IMR-90 (cell line): ENCODE data around the gene ELF2. TPM values are rescaled to one million over a fixed set of nuclear protein-coding genes. Genes with fewer than 3 reads are reported as not detected.
A peak's percentile ranks its signal among the peaks of the same experiment; 100 is the strongest.

ENCODE experiments used
- ATAC-seq: fragments of 200-7000 bp; cut with Tn5 transposase; 2 replicates; pipeline ENCODE4 v1.9.1; 2020; ENCODE audit warnings: low read depth, mild to moderate bottlenecking, moderate library complexity
- BruUV-seq: library from RNA; stranded (reverse); fragments of 400-500 nt; replicated peaks from 2 replicates; lab custom pipeline; 2021; lab: Mats Ljungman, UMichigan
- CTCF ChIA-PET: fragments of 300-600 bp; formaldehyde crosslinking; extraction: SDS; loops from one replicate; lab custom pipeline; 2021; ENCODE audit warnings: antibody characterized with exemption; lab: Yijun Ruan, JAX
- POLR2A ChIA-PET: fragments of 300-600 bp; sonication (Branson Sonifier 250); formaldehyde crosslinking; loops from one replicate; lab custom pipeline; 2022; ENCODE audit warnings: antibody characterized with exemption; ENCODE audit not compliant: unreplicated experiment; lab: Charles Lee
- DNase-seq: peaks from one replicate; pipeline ENCODE4 v3.0.0; 2013
- H2AFZ ChIP-seq: replicated peaks from 2 replicates; pipeline ENCODE3; 2013; ENCODE audit warnings: low read length, mild to moderate bottlenecking; ENCODE audit not compliant: poor library complexity
- H2AK5ac ChIP-seq: 2 replicates; pipeline ENCODE4 v1.6.1; 2013; ENCODE audit warnings: low read depth, low read length, inconsistent platforms
- H2AK9ac ChIP-seq: replicated peaks from 2 replicates; pipeline ENCODE3; 2013; ENCODE audit warnings: mild to moderate bottlenecking, low read depth, low read length, moderate library complexity; ENCODE audit not compliant: poor library complexity
- H2BK120ac ChIP-seq: 2 replicates; pipeline ENCODE4 v1.6.1; 2013; ENCODE audit warnings: low read depth, low read length, inconsistent platforms
- H2BK15ac ChIP-seq: 3 replicates; pipeline ENCODE4 v1.6.1; 2013; ENCODE audit warnings: low read depth, low read length, inconsistent platforms
- H2BK20ac ChIP-seq: 2 replicates; pipeline ENCODE4 v1.6.1; 2013; ENCODE audit warnings: low read depth, mild to moderate bottlenecking, inconsistent platforms, low read length, moderate library complexity
- H2BK5ac ChIP-seq: 2 replicates; pipeline ENCODE4 v1.6.1; 2013; ENCODE audit warnings: mild to moderate bottlenecking, low read depth, low read length, inconsistent platforms; ENCODE audit not compliant: poor library complexity, severe bottlenecking
- H3K14ac ChIP-seq: replicated peaks from 2 replicates; pipeline ENCODE4 v1.6.1; 2013; ENCODE audit warnings: low read depth, low read length, inconsistent platforms
- H3K18ac ChIP-seq: 2 replicates; pipeline ENCODE4 v1.6.1; 2013; ENCODE audit warnings: low read depth, low read length, control low read depth
- H3K23ac ChIP-seq: 2 replicates; pipeline ENCODE4 v1.6.1; 2013; ENCODE audit warnings: low read depth, low read length, inconsistent platforms
- H3K27ac ChIP-seq: 2 replicates; pipeline ENCODE4 v1.5.1; 2013; ENCODE audit warnings: mild to moderate bottlenecking, control low read depth, low read length; ENCODE audit not compliant: insufficient read depth
- H3K27me3 ChIP-seq: 2 replicates; pipeline ENCODE4 v1.6.1; 2013; ENCODE audit warnings: low read length; ENCODE audit not compliant: control insufficient read depth, insufficient read depth
- H3K36me3 ChIP-seq: 2 replicates; pipeline ENCODE4 v1.6.1; 2013; ENCODE audit warnings: low read length, mixed read lengths; ENCODE audit not compliant: control insufficient read depth, insufficient read depth
- H3K4ac ChIP-seq: 2 replicates; pipeline ENCODE4 v1.6.1; 2013; ENCODE audit warnings: low read depth, low read length, inconsistent platforms
- H3K4me1 ChIP-seq: 2 replicates; pipeline ENCODE4 v1.6.1; 2013; ENCODE audit warnings: low read length, mixed read lengths; ENCODE audit not compliant: control insufficient read depth, insufficient read depth
- H3K4me2 ChIP-seq: 2 replicates; pipeline ENCODE4 v1.6.1; 2013; ENCODE audit warnings: low read depth, mild to moderate bottlenecking, control low read depth, low read length, moderate library complexity
- H3K4me3 ChIP-seq: 2 replicates; pipeline ENCODE4 v1.5.1; 2013; ENCODE audit warnings: low read depth, mild to moderate bottlenecking, control low read depth, low read length, moderate library complexity; ENCODE audit not compliant: insufficient read depth
- H3K56ac ChIP-seq: 2 replicates; pipeline ENCODE4 v1.6.1; 2013; ENCODE audit warnings: low read length, inconsistent platforms; ENCODE audit not compliant: insufficient read depth; ENCODE audit errors: extremely low read depth
- H3K79me1 ChIP-seq, 2 experiments: 2 replicates each; pipeline ENCODE4 v1.6.1; 2013; ENCODE audit warnings: low read length in 2 of 2, inconsistent platforms in 1 of 2, low read depth in 1 of 2
- H3K9ac ChIP-seq: 2 replicates; pipeline ENCODE4 v1.6.1; 2013; ENCODE audit warnings: low read depth, low read length, control low read depth
- H3K9me1 ChIP-seq: 2 replicates; pipeline ENCODE4 v1.6.1; 2013; ENCODE audit warnings: low read length, inconsistent platforms; ENCODE audit not compliant: insufficient read depth
- H3K9me3 ChIP-seq: 2 replicates; pipeline ENCODE4 v1.6.1; 2013; ENCODE audit warnings: low read length; ENCODE audit not compliant: control insufficient read depth, insufficient read depth
- H4K20me1 ChIP-seq: 2 replicates; pipeline ENCODE4 v1.6.1; 2013; ENCODE audit warnings: low read length, inconsistent platforms; ENCODE audit not compliant: insufficient read depth
- H4K5ac ChIP-seq: 2 replicates; pipeline ENCODE4 v1.6.1; 2013; ENCODE audit warnings: mild to moderate bottlenecking, low read depth, low read length, control low read depth
- H4K8ac ChIP-seq, 2 experiments: 2 replicates each; pipeline ENCODE4 v1.6.1; 2013; ENCODE audit warnings: low read depth in 2 of 2, low read length in 2 of 2, control low read depth in 1 of 2, inconsistent platforms in 1 of 2
- H4K91ac ChIP-seq: 2 replicates; pipeline ENCODE4 v1.6.1; 2013; ENCODE audit warnings: low read depth, low read length, inconsistent platforms; ENCODE audit not compliant: insufficient read depth
- BHLHE40 ChIP-seq: fragments of 150-350 bp; IDR thresholded peaks from 2 replicates; pipeline ENCODE4 v1.6.1; 2016; ENCODE audit warnings: mild to moderate bottlenecking, low read depth, low read length
- CEBPB ChIP-seq: IDR thresholded peaks from 2 replicates; pipeline ENCODE4 v1.6.1; 2012; ENCODE audit warnings: low read depth, low read length, improper control_type of control experiment
- CHD1 ChIP-seq: IDR thresholded peaks from 2 replicates; pipeline ENCODE4 v1.6.1; 2012; ENCODE audit warnings: low read depth, low read length, improper control_type of control experiment
- ELK1 ChIP-seq: fragments of 150-350 bp; IDR thresholded peaks from 2 replicates; pipeline ENCODE4 v1.6.1; 2016; ENCODE audit warnings: low read depth, mild to moderate bottlenecking, low read length, moderate library complexity, borderline replicate concordance
- FOS ChIP-seq: fragments of 150-350 bp; IDR thresholded peaks from 2 replicates; pipeline ENCODE4 v1.6.1; 2016; ENCODE audit warnings: low read depth, low read length
- MAFK ChIP-seq: IDR thresholded peaks from 2 replicates; pipeline ENCODE4 v1.6.1; 2012; ENCODE audit warnings: low read depth, low read length, improper control_type of control experiment
- MAZ ChIP-seq: IDR thresholded peaks from 2 replicates; pipeline ENCODE4 v1.6.1; 2012; ENCODE audit warnings: low read depth, mild to moderate bottlenecking, low read length, improper control_type of control experiment, moderate library complexity, borderline replicate concordance
- MXI1 ChIP-seq: IDR thresholded peaks from 2 replicates; pipeline ENCODE4 v1.6.1; 2012; ENCODE audit warnings: low read depth, mild to moderate bottlenecking, low read length, moderate library complexity, borderline replicate concordance
- RAD21 ChIP-seq: IDR thresholded peaks from 2 replicates; pipeline ENCODE4 v1.6.1; 2012; ENCODE audit warnings: low read length, improper control_type of control experiment
- RCOR1 ChIP-seq: IDR thresholded peaks from 2 replicates; pipeline ENCODE4 v1.6.1; 2012; ENCODE audit warnings: mild to moderate bottlenecking, low read length, improper control_type of control experiment; ENCODE audit not compliant: insufficient replicate concordance
- RFX5 ChIP-seq: IDR thresholded peaks from 2 replicates; pipeline ENCODE4 v1.8.0; 2012; ENCODE audit warnings: low read depth, mild to moderate bottlenecking, low read length, moderate library complexity
- SMC3 ChIP-seq: fragments of 150-350 bp; IDR thresholded peaks from 2 replicates; pipeline ENCODE4 v1.6.1; 2016; ENCODE audit warnings: low read depth, mild to moderate bottlenecking, antibody characterized with exemption, low read length, moderate library complexity
- WGBS, 2 experiments: methylation state at CpG; one replicate each; pipeline versions ENCODE4 v1.1.5 to v1.1.7; 2013; ENCODE audit warnings: missing lambda C conversion rate in 2 of 2; ENCODE audit not compliant: insufficient read length in 1 of 2; ENCODE audit errors: extremely low coverage in 2 of 2; 5-methylcytosine and 5-hydroxymethylcytosine counted together
- dilution Hi-C: fragments of 300-500 bp; cut with HindIII; formaldehyde crosslinking; loops from one replicate; pipeline ENCODE4 v1.14.3; 2018; ENCODE audit warnings: low sequenced_read_pairs; ENCODE audit not compliant: unreplicated experiment
- in situ Hi-C: fragments of 300-500 bp; cut with MboI; formaldehyde crosslinking; loops from 3 replicates; pipeline ENCODE4 v1.14.3; 2019; ENCODE audit warnings: low sequenced_read_pairs, inconsistent platforms, mixed read lengths
- intact Hi-C: fragments of 100-400 bp; cut with micrococcal nuclease; formaldehyde crosslinking; loops from 2 replicates; pipeline ENCODE4 v1.10.0; 2022
- polyA plus RNA-seq, 3 experiments: library from polyadenylated mRNA; depleted of rRNA; stranded (reverse); fragments of >200 nt; gene quantifications; 2 replicates each; pipeline ENCODE4 v1.2.3, GENCODE V29; 2012; ENCODE audit warnings: low replicate concordance in 1 of 3
- total RNA-seq: library from RNA; depleted of rRNA; stranded (reverse); fragments of >200 nt; gene quantifications from 2 replicates; pipeline ENCODE4 v1.2.3, GENCODE V29; 2012
- TF ChIP-seq, protein P1 (sequence below): conservative IDR thresholded peaks from 2 replicates; pipeline ENCODE4 v1.5.1; 2012; ENCODE audit warnings: mild to moderate bottlenecking, low read depth, low read length, improper control_type of control experiment

ELF2 gene
- total and polyA plus RNA-seq, 2 of the 4 experiments (the other 2 are of a cell fraction), result 14.5 to 42.3 TPM

DNA sequence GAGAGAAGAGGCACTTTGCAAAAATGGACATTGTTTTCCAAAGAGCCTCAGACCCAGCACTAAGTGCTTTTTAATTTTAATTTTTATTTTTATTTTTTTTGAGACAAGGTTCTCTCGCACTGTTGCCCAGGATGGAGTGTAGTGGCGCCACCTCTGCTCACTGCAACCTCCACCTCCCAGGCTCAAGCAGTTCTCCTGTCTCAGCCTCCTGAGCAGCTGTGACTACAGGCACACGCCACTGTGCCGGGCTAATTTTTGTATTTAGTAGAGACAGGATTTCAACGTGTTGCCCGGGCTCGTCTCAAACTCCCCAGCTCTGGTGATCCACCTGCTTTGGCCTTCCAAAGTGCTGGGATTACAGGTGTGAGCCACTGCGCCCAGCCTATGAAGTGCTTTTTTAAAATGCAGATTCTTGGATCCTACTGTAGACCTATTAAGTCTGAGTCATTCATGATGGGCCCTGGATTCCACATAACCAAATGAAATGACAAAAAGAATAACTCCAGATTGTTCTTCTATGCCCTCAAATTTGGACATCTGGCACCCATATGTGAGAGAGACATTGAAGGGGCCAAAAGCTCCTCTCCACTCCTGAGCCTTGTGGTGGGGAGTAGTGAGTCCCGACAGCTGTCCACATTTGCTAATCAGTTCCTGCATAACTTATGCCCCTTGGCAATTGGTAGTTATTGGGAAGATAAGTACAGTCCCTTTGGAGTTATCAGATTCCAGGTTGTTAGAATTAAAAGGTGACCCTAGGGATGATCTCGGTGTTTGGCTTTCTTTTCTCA lies 157.9 kb downstream of the ELF2 start:
- no peak overlapping the region for H3K18ac ChIP-seq
- peaks cover 21% of the 10 kb centered on the region for H3K4me1 ChIP-seq
- H4K20me1 ChIP-seq, result peaks cover 50% of the 10 kb centered on the region
- no TSS peak for BruUV-seq
- POLR2A ChIA-PET, result no interaction called here
- H3K79me1 ChIP-seq, result peaks cover 4 to 49% of the 10 kb centered on the region in 2 experiments; a peak in 3 of 4 replicates
- no peak overlapping the region for H3K4me3 ChIP-seq
- no peak overlapping the region for H3K4ac ChIP-seq
- H3K14ac ChIP-seq, result no peak overlapping the region
- H4K91ac ChIP-seq, result no peak overlapping the region
- H2BK120ac ChIP-seq, result no peak overlapping the region
- DNase-seq, result peak; percentile 85
- H4K8ac ChIP-seq, result no peak overlapping the region
- peak overlapping the region; percentile 75 for H3K4me2 ChIP-seq
- peak overlapping the region; percentile 13 for H2BK5ac ChIP-seq
- no peak overlapping the region for H2AK9ac ChIP-seq
- H2AFZ ChIP-seq, result no peak overlapping the region
- in situ Hi-C loops, result no loop called here
- intact Hi-C loops, result no loop called here
- peaks cover 3% of the 10 kb centered on the region; the same call in 1 of the 2 replicates for H3K9me1 ChIP-seq
- H2BK20ac ChIP-seq, result no peak overlapping the region
- H3K27ac ChIP-seq, result no peak overlapping the region
- CTCF ChIA-PET, result interaction anchor here (3.2 kb wide), 1 partner anchor 11 kb away, joined by 17 read pairs; no protein-coding TSS in a partner anchor
- H2BK15ac ChIP-seq, result no peak overlapping the region
- H3K9me3 ChIP-seq, result no peaks in the 10 kb centered on the region
- H3K9ac ChIP-seq, result no peak overlapping the region
- no peak for ATAC-seq
- no peaks in the 10 kb centered on the region for H3K27me3 ChIP-seq
- H4K5ac ChIP-seq, result no peak overlapping the region
- peak overlapping the region; percentile 29 for H3K23ac ChIP-seq
- H3K56ac ChIP-seq, result no peak overlapping the region
- no peak overlapping the region for H2AK5ac ChIP-seq
- no peaks in the 10 kb centered on the region; the same call in 1 of the 2 replicates for H3K36me3 ChIP-seq
- TF ChIP-seq CEBPB, result no peak
- TF ChIP-seq ELK1, result no peak
- TF ChIP-seq MXI1, result no peak
- TF ChIP-seq SMC3, result no peak
- TF ChIP-seq MAFK, result no peak
- no peak for TF ChIP-seq MAZ
- no peak for TF ChIP-seq RCOR1
- no peak for TF ChIP-seq RFX5
- no peak for TF ChIP-seq FOS
- TF ChIP-seq, protein P1, sequence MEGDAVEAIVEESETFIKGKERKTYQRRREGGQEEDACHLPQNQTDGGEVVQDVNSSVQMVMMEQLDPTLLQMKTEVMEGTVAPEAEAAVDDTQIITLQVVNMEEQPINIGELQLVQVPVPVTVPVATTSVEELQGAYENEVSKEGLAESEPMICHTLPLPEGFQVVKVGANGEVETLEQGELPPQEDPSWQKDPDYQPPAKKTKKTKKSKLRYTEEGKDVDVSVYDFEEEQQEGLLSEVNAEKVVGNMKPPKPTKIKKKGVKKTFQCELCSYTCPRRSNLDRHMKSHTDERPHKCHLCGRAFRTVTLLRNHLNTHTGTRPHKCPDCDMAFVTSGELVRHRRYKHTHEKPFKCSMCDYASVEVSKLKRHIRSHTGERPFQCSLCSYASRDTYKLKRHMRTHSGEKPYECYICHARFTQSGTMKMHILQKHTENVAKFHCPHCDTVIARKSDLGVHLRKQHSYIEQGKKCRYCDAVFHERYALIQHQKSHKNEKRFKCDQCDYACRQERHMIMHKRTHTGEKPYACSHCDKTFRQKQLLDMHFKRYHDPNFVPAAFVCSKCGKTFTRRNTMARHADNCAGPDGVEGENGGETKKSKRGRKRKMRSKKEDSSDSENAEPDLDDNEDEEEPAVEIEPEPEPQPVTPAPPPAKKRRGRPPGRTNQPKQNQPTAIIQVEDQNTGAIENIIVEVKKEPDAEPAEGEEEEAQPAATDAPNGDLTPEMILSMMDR, result no peak
- no peak for TF ChIP-seq CHD1
- TF ChIP-seq BHLHE40, result no peak
- TF ChIP-seq RAD21, result no peak
- WGBS, 2 experiments, result 78% methylated on average over 4 of the region's 10 CpGs; no CpG with 5 or more reads in 1 of the 2 experiments
- dilution Hi-C loops, result no loop called here
